WI38 (cell line): Measurements from ENCODE around the gene AATF.

Source experiments
- H3K4me3 ChIP-seq: 2 replicates; pipeline ENCODE4 v1.5.1; 2011; ENCODE audit warnings: low read depth, mild to moderate bottlenecking, control low read depth, low read length
- CTCF ChIP-seq: IDR thresholded peaks from 2 replicates; pipeline ENCODE4 v1.5.1; 2012; ENCODE audit warnings: low read depth, mild to moderate bottlenecking, control low read depth, low read length

AATF gene

GRCh38 chr17:36934692-36935630 lies 13.8 kb upstream of the AATF start:
- no peak overlapping the region for H3K4me3 ChIP-seq
- no peak for TF ChIP-seq CTCF

- H3K4me3 ChIP-seq = no peak overlapping the region
- no peak for TF ChIP-seq CTCF
Observed at GRCh38 chr17:36935671-36936454, 12.9 kb upstream of the AATF start.

- TF ChIP-seq CTCF = no peak
- H3K4me3 ChIP-seq = no peak overlapping the region
Observed at GRCh38 chr17:36936455-36937000, 12.2 kb upstream of the AATF start.

- no peak within 1 kb of the TSS for H3K4me3 ChIP-seq
- no peak for TF ChIP-seq CTCF
Observed at GRCh38 chr17:36937001-36937958, 11.5 kb upstream of the AATF start, which contains the start of gene LHX1. LHX1 (plus strand) TSS chr17:36937475; CDS start chr17:36938198, 723 bp downstream.

- no peak for TF ChIP-seq CTCF
- no peak overlapping the region for H3K4me3 ChIP-seq
Observed at GRCh38 chr17:36937959-36938565, 10.7 kb upstream of the AATF start.

- no peak overlapping the region for H3K4me3 ChIP-seq
- no peak for TF ChIP-seq CTCF
Observed at GRCh38 chr17:36938566-36939051, 10.1 kb upstream of the AATF start.
